Smooth muscle cell (in vitro differentiated cells): ENCODE results near the gene IFT80. TPM values are rescaled to one million over a fixed set of nuclear protein-coding genes. Genes with fewer than 3 reads are reported as not detected.
A peak's percentile ranks its signal among the peaks of the same experiment; 100 is the strongest.

Experiments used
- DNase-seq: peaks from one replicate; lab custom pipeline; 2025; ENCODE audit not compliant: unreplicated experiment; lab: John Stamatoyannopoulos, UW
- H2AFZ ChIP-seq: fragments of 200-600 bp; sonication (generic); 2 replicates; pipeline ENCODE4 v1.6.0; 2016; ENCODE audit warnings: antibody characterized with exemption, low read depth, mild to moderate bottlenecking
- H3F3A ChIP-seq: fragments of 200-600 bp; sonication (generic); 2 replicates; pipeline ENCODE4 v1.6.0; 2017; ENCODE audit warnings: antibody characterized with exemption, low read depth
- H3K27ac ChIP-seq: fragments of 200-600 bp; sonication (generic); 2 replicates; pipeline ENCODE4 v1.5.1; 2016; ENCODE audit warnings: low read depth, mild to moderate bottlenecking
- H3K27me3 ChIP-seq: fragments of 200-600 bp; sonication (generic); 2 replicates; pipeline ENCODE4 v1.6.1; 2016; ENCODE audit warnings: low read depth, mild to moderate bottlenecking
- H3K36me3 ChIP-seq: fragments of 200-600 bp; sonication (generic); 2 replicates; pipeline ENCODE4 v1.5.1; 2016; ENCODE audit warnings: low read depth
- H3K4me1 ChIP-seq: fragments of 200-600 bp; sonication (generic); 2 replicates; pipeline ENCODE4 v1.5.1; 2016; ENCODE audit warnings: low read depth
- H3K4me2 ChIP-seq: fragments of 200-600 bp; sonication (generic); 2 replicates; pipeline ENCODE4 v1.6.0; 2016; ENCODE audit warnings: mild to moderate bottlenecking
- H3K4me3 ChIP-seq: fragments of 200-600 bp; sonication (generic); 2 replicates; pipeline ENCODE4 v1.5.1; 2016; ENCODE audit warnings: mild to moderate bottlenecking
- H3K79me2 ChIP-seq: fragments of 200-600 bp; sonication (generic); 2 replicates; pipeline ENCODE4 v1.6.0; 2016; ENCODE audit warnings: low read depth, mild to moderate bottlenecking
- H3K9ac ChIP-seq: fragments of 200-600 bp; sonication (generic); 2 replicates; pipeline ENCODE4 v1.6.0; 2016; ENCODE audit warnings: low read depth
- H3K9me3 ChIP-seq: fragments of 200-600 bp; sonication (generic); replicated peaks from 2 replicates; pipeline ENCODE4 v1.5.1; 2016; ENCODE audit warnings: low read depth
- H4K20me1 ChIP-seq: fragments of 200-600 bp; sonication (generic); 2 replicates; pipeline ENCODE4 v1.6.0; 2016; ENCODE audit warnings: low read depth
- CTCF ChIP-seq: fragments of 200-600 bp; sonication (generic); IDR thresholded peaks from 2 replicates; pipeline ENCODE4 v1.5.1; 2017; ENCODE audit warnings: borderline replicate concordance, mild to moderate bottlenecking, antibody characterized with exemption; ENCODE audit not compliant: insufficient read depth, poor library complexity, severe bottlenecking
- WGBS: methylation state at CpG from one replicate; pipeline ENCODE4 v1.1.7; 2016; ENCODE audit warnings: low lambda C conversion rate; 5-methylcytosine and 5-hydroxymethylcytosine counted together
- polyA plus RNA-seq: library from polyadenylated mRNA; unstranded; fragments of >200 nt; fragmentation: Nextera tagmentation; extraction: Ambion mirVana; gene quantifications from 2 replicates; pipeline ENCODE4 v1.2.1, GENCODE V29; 2016
- total RNA-seq: library from RNA; depleted of rRNA; stranded (reverse); fragments of >200 nt; gene quantifications from 2 replicates; pipeline ENCODE4 v1.2.3, GENCODE V29; 2014

The IFT80 gene
- total and polyA plus RNA-seq, 2 experiments from 2014 or later, result 8.3 to 61.5 TPM

- 40% methylated on average over 11 of the region's 11 CpGs for WGBS
- H3F3A ChIP-seq, result peaks cover 7% of the 10 kb centered on the region
- H3K79me2 ChIP-seq, result peaks cover 93% of the 10 kb centered on the region
- peaks cover 38% of the 10 kb centered on the region for H3K4me1 ChIP-seq
- peak overlapping the region; percentile 80 for H2AFZ ChIP-seq
- H3K27me3 ChIP-seq, result no peaks in the 10 kb centered on the region
- H4K20me1 ChIP-seq, result peaks cover 29% of the 10 kb centered on the region
- peak overlapping the region; percentile 86 for H3K9ac ChIP-seq
- H3K27ac ChIP-seq, result peak overlapping the region; percentile 57
- no peaks in the 10 kb centered on the region for H3K9me3 ChIP-seq
- TF ChIP-seq CTCF, result no peak
- peak overlapping the region; percentile 87 for H3K4me2 ChIP-seq
- no peak for DNase-seq
- peak overlapping the region; percentile 78 for H3K4me3 ChIP-seq
- no peaks in the 10 kb centered on the region for H3K36me3 ChIP-seq
Measured at GRCh38 chr3:160402221-160403027, 3.4 kb upstream of the IFT80 start.

DNA sequence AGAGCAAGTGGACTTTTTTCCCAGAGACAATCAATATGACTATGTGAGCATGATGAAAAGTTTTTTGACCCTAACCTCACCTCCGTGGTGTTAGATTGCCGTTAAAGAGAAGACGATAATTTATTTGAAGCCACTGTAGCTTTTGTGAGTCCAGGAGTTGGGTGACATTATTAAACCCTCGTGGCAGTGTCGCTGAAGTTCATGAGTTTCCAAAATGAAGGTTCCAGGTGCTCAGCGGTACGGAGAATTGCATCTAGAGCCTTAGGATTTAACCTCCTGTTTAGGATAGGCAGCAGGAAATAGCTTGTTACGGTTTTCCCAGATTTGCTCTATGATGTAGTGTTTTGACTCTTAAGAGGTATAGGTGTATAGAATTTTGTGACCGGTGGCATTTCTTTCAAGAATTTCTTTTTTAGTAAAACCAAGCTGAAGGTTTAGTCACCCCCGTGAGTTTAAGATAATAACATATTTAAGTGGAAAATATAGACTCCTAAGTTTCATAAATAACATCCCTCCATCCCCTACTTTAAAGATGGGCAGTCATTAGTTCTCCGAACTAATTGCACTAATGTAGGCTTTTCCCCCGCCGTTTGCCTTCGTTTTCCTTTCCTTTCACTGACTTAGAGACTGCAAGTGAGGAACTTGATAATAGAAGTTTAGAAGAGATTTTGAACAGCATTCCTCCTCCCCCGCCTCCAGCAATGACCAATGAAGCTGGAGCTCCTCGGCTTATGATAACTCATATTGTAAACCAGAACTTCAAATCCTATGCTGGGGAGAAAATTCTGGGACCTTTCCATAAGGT is 2.5 kb upstream of the IFT80 start:
- Histone ChIP-seq H2AFZ (peak overlapping the region; percentile 96), H4K20me1 (peaks cover 29% of the 10 kb centered on the region), H3K4me2 (peak overlapping the region; percentile 87), H3K9ac (peak overlapping the region; percentile 86), H3K27me3 (no peaks in the 10 kb centered on the region), H3K79me2 (peaks cover 92% of the 10 kb centered on the region), H3K27ac (peak overlapping the region; percentile 57), H3K9me3 (no peaks in the 10 kb centered on the region), H3K4me1 (peaks cover 38% of the 10 kb centered on the region), H3K36me3 (no peaks in the 10 kb centered on the region), H3K4me3 (peak overlapping the region; percentile 78), H3F3A (peaks cover 7% of the 10 kb centered on the region)
- TF ChIP-seq CTCF, result no peak
- DNase-seq, result no peak
- WGBS, result 4% methylated on average over 16 of the region's 16 CpGs

- H2AFZ ChIP-seq, result peak overlapping the region; percentile 96
- peaks cover 29% of the 10 kb centered on the region for H4K20me1 ChIP-seq
- no peaks in the 10 kb centered on the region for H3K27me3 ChIP-seq
- peak overlapping the region; percentile 87 for H3K4me2 ChIP-seq
- peaks cover 90% of the 10 kb centered on the region for H3K79me2 ChIP-seq
- H3K36me3 ChIP-seq, result no peaks in the 10 kb centered on the region
- H3K27ac ChIP-seq, result peak overlapping the region; percentile 87
- DNase-seq, result no peak
- 2% methylated on average over 39 of the region's 51 CpGs for WGBS
- TF ChIP-seq CTCF, result no peak
- peaks cover 7% of the 10 kb centered on the region for H3F3A ChIP-seq
- peak overlapping the region; percentile 86 for H3K9ac ChIP-seq
- H3K4me3 ChIP-seq, result peak overlapping the region; percentile 78
- peaks cover 43% of the 10 kb centered on the region for H3K4me1 ChIP-seq
- H3K9me3 ChIP-seq, result no peaks in the 10 kb centered on the region
Measured at GRCh38 chr3:160400702-160401150, 1.7 kb upstream of the IFT80 start.
